ENCODE results near the gene THAP4.
A peak's percentile ranks its signal among the peaks of the same experiment; 100 is the strongest.
"Not testable (repeated sequence)": the region's sequence is repeated elsewhere in the genome, so short reads cannot be mapped to it uniquely, and the experiment has no call there.

The THAP4 gene

GRCh38 chr2:241662731-241663130 is 25.8 kb upstream of the THAP4 start:
- not testable (repeated sequence) for DNase-seq

- no peak for DNase-seq
Measured at GRCh38 chr2:241660593-241661213, 23.7 kb upstream of the THAP4 start.

- peak; percentile 24 for DNase-seq
Measured at GRCh38 chr2:241659150-241659739, 22.3 kb upstream of the THAP4 start.

GRCh38 chr2:241658296-241658695 is 21.3 kb upstream of the THAP4 start:
- no peak for DNase-seq

GRCh38 chr2:241657786-241658254 is 20.9 kb upstream of the THAP4 start:
- DNase-seq: no peak

- DNase-seq: no peak
Measured at GRCh38 chr2:241656190-241656741, 19.3 kb upstream of the THAP4 start.

- DNase-seq: no peak
Measured at GRCh38 chr2:241655516-241656189, 18.7 kb upstream of the THAP4 start.

GRCh38 chr2:241654551-241654950 is 17.6 kb upstream of the THAP4 start:
- DNase-seq: no peak

GRCh38 chr2:241653210-241653750 is 16.3 kb upstream of the THAP4 start:
- DNase-seq: no peak

- no peak for DNase-seq
Measured at GRCh38 chr2:241652722-241653121, 15.8 kb upstream of the THAP4 start.

GRCh38 chr2:241652142-241652541 is 15.2 kb upstream of the THAP4 start:
- no peak for DNase-seq

GRCh38 chr2:241649927-241650326 is 13.0 kb upstream of the THAP4 start:
- no peak for DNase-seq

GRCh38 chr2:241649404-241649803 is 12.4 kb upstream of the THAP4 start:
- DNase-seq: no peak

GRCh38 chr2:241648453-241648852 is 11.5 kb upstream of the THAP4 start:
- DNase-seq: no peak

GRCh38 chr2:241645915-241646645 is 9.1 kb upstream of the THAP4 start:
- no peak for DNase-seq

- no peak for DNase-seq
Measured at GRCh38 chr2:241645056-241645914, 8.3 kb upstream of the THAP4 start.

GRCh38 chr2:241641631-241642030 is 4.7 kb upstream of the THAP4 start:
- no peak for DNase-seq

- DNase-seq: no peak
Measured at GRCh38 chr2:241640165-241640795, 3.3 kb upstream of the THAP4 start.

- DNase-seq: no peak
Measured at GRCh38 chr2:241639385-241639784, 2.4 kb upstream of the THAP4 start.

- no peak for DNase-seq
Measured at GRCh38 chr2:241638940-241639339, 2.0 kb upstream of the THAP4 start.

Data from NCI-H2227 treated with DMSO at 0.1 percent for 48 hours (cell line).